GM12801 (cell line): ENCODE data around the gene PLAAT3.

Source experiments
- TF ChIP-seq, protein P1 (sequence below): IDR thresholded peaks from one replicate; pipeline ENCODE4 v1.5.1; 2011; ENCODE audit warnings: control low read depth; ENCODE audit not compliant: insufficient read length; ENCODE audit errors: extremely low read depth

The PLAAT3 gene

DNA sequence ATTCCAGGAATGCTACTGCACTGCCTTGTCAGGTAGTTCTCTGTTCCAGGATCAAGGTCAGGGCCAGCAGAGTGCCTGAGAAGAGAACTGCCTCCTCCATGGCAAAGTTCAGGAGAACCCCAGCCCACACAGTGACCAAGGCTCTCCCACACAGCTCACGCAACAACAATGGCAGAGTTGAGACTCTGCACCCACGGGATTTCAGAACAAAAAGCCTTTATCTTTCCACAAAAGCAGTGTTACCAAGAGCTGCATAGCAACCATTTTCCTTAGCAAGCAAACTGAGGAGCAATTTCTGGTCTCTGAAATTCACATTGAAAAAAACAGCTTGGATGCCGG, 11.1 kb downstream of the PLAAT3 start:
- TF ChIP-seq, protein P1, sequence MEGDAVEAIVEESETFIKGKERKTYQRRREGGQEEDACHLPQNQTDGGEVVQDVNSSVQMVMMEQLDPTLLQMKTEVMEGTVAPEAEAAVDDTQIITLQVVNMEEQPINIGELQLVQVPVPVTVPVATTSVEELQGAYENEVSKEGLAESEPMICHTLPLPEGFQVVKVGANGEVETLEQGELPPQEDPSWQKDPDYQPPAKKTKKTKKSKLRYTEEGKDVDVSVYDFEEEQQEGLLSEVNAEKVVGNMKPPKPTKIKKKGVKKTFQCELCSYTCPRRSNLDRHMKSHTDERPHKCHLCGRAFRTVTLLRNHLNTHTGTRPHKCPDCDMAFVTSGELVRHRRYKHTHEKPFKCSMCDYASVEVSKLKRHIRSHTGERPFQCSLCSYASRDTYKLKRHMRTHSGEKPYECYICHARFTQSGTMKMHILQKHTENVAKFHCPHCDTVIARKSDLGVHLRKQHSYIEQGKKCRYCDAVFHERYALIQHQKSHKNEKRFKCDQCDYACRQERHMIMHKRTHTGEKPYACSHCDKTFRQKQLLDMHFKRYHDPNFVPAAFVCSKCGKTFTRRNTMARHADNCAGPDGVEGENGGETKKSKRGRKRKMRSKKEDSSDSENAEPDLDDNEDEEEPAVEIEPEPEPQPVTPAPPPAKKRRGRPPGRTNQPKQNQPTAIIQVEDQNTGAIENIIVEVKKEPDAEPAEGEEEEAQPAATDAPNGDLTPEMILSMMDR, result no peak

DNA sequence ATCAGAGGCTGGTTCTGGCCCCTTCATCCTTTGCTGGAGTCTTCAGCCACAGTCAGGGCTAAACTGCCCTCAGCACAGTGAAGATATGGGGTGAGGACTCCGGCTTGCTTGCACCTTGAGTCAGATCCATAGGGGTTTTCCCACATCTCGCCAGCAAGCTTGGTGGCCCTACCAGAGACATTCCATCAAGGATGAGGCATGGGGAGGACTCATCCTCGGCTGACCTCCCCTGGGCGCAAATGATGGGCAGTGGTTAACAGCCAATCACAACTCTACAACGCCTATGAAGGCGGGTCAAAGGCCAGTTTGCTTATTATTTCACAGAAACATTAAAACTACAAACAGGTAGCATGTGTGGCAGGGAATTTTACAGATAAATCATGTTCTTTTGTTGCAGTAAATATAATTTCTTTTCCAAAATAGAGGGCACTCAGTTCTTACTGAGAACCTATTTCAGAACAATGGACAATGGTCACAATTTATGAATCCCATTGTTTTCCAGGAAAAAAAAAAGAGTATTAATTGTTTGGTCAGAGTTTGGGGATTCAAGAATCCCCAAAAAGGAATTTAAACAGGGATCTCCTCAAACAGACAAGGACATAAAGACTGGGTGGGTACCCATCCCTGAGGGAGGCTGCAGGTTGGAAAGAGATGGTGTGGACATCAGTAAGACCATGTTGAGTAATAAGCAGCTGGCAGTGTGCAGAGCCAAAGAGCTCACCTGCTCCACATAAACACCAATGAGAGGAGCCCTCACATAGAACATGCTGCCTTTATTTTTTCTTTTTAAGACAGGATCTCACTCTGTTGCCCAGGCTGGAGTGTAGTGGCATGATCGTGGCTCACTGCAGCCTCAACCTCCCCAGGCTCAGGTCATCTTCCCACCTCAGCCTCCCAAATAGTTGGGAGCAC, 14.8 kb downstream of the PLAAT3 start:
- TF ChIP-seq, protein P1, result no peak

DNA sequence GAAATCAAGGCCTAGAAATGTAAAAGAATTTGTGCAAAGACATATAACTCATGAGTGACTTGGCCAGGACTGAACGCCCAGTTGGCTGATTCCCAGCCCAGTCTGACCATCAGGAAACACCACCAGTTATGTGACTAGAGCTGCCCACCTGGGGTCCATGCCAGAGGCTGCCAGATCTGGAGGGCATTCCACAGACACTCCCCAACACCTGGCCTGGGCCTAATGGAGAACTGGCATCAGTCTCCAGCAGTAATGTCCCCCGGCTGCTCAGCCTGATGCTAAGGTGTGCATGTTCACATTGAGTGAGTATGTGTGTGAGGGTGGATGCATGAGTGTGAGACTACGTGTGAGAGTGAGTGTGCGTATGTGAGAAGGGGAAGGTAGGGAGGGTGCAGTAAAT, 15.7 kb downstream of the PLAAT3 start:
- TF ChIP-seq, protein P1, result no peak

DNA sequence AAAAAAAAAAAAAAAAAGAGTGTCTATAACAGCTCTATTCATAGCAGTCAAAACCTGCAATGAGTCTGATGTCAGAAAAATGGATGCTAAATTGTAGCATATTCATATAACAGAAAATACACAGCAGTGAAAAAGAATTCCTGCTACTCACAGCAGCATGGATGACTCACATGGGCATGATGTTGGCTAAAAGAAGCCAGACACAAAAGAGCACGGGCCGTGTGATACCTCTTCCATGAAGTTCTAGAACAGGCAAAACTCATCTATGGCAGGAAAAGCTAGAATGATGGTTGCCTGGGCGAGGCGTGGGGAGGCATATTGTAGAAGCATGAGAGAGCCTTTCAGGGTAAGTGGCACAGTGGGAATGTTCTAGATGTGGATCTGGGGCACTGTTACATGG, 18.9 kb downstream of the PLAAT3 start:
- TF ChIP-seq, protein P1, result no peak

DNA sequence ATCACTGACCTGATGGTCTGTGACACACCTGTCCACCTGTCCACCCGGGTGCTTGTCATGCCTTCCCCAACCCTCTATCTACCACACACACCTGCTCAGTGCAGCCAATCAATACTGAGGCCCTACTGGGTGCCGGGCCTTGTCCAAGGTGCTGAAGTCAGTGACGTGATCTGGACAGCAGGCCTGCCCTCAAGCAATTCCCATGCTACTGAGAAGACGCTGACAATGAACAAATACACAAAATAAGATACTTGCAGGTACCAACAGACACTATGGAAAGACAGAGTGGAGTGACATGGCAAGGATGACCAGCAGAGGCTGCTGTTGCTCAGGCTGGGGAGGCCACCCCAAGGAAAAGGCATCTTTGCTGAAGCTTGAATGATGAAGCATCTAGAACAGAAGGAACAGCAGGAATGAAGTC, 21.2 kb downstream of the PLAAT3 start:
- TF ChIP-seq, protein P1, result no peak

DNA sequence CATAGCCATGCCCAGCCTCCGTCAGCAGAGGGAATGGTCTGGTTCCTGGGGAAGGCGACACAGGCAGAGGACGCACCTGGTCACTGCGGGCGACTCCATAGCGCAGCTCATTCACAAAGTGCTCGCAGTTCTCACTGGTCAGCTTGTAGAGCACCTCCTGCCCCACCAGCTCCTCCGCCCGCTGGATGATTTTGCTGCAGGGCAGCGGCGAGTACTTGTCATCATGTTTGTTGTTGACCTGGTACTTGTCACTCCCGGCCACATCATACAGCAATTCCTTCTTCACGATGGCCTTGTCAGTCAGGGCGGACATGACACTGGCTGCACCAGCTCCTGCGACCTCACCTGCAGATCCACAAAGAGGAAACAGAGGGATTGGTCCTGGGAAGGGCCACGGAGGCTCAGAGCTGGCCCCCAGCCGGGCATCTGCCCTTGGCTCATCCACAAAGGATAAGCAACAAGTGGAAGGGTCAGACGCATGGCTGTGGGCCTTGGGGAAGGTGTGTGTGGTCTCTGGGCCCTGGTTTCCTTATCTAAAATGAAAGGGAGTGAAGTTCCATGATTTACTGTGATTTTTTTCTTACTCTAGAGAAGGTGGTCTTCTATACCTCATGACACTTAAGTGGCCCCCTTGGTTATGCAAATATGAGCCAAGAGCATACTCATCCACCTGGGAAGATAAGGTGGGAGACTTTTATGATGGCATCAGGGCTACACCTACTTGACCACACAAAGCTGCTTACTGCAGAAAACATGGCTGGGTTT, 24.0 kb downstream of the PLAAT3 start:
- TF ChIP-seq, protein P1, result no peak

DNA sequence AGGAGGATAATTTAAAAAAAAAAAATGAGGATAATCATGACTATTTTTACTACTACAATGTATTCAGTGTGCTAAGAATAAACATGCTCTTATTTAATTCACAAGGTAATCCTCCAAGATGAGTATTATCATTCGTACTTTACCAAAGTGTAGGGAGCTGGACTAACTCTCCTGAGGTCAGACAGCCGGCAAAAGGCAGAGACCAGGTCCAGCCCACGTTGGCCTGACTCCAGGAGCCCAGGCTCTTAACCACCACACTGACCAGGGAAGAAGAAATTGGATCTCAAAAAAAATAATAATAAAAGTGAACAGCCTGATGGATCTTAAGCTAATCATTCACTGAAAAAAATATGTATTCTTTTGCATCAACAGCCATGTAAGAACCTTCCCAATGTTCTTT, 25.2 kb downstream of the PLAAT3 start:
- TF ChIP-seq, protein P1, result no peak
